ENCODE measurements around the gene LBH. TPM values are rescaled to one million over a fixed set of nuclear protein-coding genes. Genes with fewer than 3 reads are reported as not detected.

Gene LBH
- total and polyA plus RNA-seq, 8 donors: 6.6 to 39.8 (median 17.0) TPM

DNA sequence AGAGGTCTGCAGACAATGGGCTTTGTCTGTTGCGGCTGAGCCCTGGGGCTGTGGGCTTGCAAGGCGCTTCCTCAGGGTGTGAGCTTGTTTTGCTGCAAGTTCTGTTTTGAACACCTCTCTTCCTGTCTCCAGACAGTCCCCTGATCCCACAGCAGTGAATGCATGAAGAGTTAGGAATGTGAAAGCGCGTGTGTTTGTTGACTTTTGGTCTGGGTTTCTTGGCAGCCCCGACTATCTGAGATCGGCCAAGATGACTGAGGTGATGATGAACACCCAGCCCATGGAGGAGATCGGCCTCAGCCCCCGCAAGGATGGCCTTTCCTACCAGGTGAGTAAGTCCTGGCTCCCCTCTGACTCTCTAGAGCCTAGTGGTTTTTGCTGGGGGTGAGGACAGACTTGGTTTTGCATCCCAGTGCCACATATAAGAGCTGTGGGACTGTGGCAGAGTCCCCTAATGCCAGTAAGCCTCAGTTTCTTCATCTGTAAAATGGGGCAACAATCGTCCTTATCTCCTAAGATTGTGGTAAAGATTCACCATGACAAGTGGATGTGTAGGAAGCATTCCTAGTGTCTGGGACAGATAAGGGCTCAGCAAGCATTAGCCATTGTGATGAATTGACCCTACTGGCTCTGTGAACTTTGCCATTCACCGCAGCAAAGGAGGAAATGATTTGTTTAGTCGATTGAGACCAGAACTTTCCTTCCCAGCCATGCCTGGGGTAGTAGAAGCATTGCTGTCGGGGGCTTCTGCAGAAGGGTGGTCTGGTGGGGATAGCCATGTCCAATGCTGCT, 3.0 kb downstream of the LBH start:
- no peaks in the 10 kb centered on the region for H3K9me3 ChIP-seq
- TF ChIP-seq, protein P1, sequence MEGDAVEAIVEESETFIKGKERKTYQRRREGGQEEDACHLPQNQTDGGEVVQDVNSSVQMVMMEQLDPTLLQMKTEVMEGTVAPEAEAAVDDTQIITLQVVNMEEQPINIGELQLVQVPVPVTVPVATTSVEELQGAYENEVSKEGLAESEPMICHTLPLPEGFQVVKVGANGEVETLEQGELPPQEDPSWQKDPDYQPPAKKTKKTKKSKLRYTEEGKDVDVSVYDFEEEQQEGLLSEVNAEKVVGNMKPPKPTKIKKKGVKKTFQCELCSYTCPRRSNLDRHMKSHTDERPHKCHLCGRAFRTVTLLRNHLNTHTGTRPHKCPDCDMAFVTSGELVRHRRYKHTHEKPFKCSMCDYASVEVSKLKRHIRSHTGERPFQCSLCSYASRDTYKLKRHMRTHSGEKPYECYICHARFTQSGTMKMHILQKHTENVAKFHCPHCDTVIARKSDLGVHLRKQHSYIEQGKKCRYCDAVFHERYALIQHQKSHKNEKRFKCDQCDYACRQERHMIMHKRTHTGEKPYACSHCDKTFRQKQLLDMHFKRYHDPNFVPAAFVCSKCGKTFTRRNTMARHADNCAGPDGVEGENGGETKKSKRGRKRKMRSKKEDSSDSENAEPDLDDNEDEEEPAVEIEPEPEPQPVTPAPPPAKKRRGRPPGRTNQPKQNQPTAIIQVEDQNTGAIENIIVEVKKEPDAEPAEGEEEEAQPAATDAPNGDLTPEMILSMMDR (IDR thresholded peaks at IDR 0.05): no peak
- peak in 1 of 3 donors; percentile 52 for TF ChIP-seq POLR2AphosphoS5 (IDR thresholded peaks at IDR 0.05)
- peaks cover 31 to 79% (median 53%) of the 10 kb centered on the region in 4 donors for H3K4me1 ChIP-seq
- peak overlapping the region; percentile 11 to 75 (median 72) for H3K4me3 ChIP-seq
- 27 to 47% (median 34%) methylated on average over 12 of the region's 12 CpGs for WGBS, 5 donors
- intact Hi-C loops (cut with DNase I; ENCODE audit: low total_unique reads): no loop called here
- peak; percentile 35 to 61 for DNase-seq
- H3K27me3 ChIP-seq: peaks cover 0 to 27% (median 0%) of the 10 kb centered on the region in 3 donors
- peaks cover 0 to 17% (median 9%) of the 10 kb centered on the region in 4 donors for H3K36me3 ChIP-seq
- H3K27ac ChIP-seq: peak overlapping the region in 4 of 5 donors; percentile 29 to 93 (median 60)

DNA sequence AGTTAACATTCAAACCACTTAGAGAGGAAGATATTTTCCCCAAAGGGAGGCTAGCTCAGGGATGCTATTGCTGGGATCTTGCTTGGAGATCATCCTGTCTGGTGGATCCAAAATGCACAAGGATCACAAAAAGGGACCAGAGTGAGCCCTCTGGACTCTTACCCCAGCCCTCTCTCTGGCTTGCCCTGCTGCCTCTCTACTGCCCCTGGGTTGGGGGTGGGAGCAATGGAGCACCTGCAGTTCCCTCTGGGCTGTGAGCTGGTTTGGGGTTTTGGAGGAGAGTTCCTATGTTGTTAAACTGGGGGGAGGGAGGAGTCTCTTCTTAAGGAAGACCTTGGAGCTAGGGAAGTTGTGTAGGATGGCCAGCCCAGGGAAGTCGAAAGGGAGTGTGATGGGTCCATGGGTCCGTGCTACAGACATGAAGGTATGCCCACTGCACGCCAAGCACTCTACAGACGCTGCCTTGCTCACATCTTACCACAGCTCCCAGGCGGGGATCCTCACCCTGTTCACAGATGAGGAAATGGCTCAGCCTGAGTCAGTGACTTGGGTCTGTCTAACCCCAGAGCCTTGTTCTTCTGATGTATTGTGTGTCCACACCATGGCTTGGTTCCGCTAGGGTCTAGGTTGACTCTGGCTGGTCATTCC, 3.8 kb downstream of the LBH start:
- DNase-seq: peak in 1 of 2 donors; percentile 24
- 73 to 93% (median 89%) methylated on average over 6 of the region's 6 CpGs for whole genome bisulfite sequencing, 5 donors
- peak overlapping the region in 2 of 4 donors; percentile 70 to 75 for H3K4me3 ChIP-seq
- H3K4me1 ChIP-seq: peaks cover 32 to 86% (median 60%) of the 10 kb centered on the region in 4 donors
- peaks cover 0 to 21% (median 10%) of the 10 kb centered on the region in 4 donors for H3K36me3 ChIP-seq
- peaks cover 0 to 27% (median 0%) of the 10 kb centered on the region in 3 donors for H3K27me3 ChIP-seq
- H3K9me3 ChIP-seq: no peaks in the 10 kb centered on the region
- peak overlapping the region in 4 of 5 donors; percentile 7 to 93 (median 32) for H3K27ac ChIP-seq
- TF ChIP-seq POLR2A (IDR thresholded peaks at IDR 0.05) (no peak), POLR2AphosphoS5 (IDR thresholded peaks at IDR 0.05) (no peak), EP300 (IDR thresholded peaks at IDR 0.05) (no peak)
- TF ChIP-seq, protein P1 (IDR thresholded peaks at IDR 0.05): no peak
- intact Hi-C loops (cut with DNase I; ENCODE audit: low total_unique reads): no loop called here

DNA sequence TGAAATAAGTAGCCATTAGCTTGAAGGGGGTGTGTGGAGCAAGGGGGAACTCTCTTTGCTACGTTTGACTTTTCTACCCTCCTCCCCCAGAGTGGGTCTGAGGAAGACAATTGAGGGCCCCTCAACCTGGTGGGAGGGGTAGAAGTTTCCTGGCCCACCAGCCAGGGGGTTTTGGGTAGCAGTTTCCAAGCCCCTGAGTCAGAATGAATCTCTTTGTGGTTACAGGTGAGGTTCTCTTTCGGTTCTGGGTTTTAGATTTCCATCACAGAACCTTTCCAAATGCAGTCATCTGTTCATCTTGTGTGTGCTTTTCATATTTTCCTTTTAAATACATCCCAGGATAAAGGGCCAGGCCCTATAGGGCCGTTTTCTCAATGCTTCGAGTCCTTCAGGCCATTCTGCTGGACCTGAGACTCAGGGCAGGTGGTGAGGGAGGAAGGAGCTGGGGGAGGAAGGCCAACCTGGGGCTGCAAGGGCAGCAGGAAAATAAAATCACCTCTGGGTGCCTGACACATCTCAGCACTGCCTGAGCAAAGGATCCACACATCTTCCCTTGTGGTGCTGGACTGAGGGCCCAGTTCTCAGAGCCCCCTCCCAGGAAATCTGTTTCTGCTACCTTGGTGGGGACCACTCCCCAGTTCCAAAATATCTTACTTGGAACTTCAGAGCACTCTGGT, 4.7 kb downstream of the LBH start:
- Histone ChIP-seq H3K27ac (peak overlapping the region in 3 of 5 donors; percentile 41 to 93 (median 57)), H3K4me3 (no peak overlapping the region), H3K9me3 (no peaks in the 10 kb centered on the region), H3K4me1 (peaks cover 24 to 82% (median 56%) of the 10 kb centered on the region in 4 donors), H3K27me3 (peaks cover 0 to 18% (median 0%) of the 10 kb centered on the region in 3 donors), H3K36me3 (peaks cover 0 to 28% (median 10%) of the 10 kb centered on the region in 4 donors)
- peak in 1 of 2 donors; percentile 3 for DNase-seq
- 78 to 86% (median 84%) methylated on average over 4 of the region's 4 CpGs for WGBS, 5 donors
- TF ChIP-seq POLR2A (IDR thresholded peaks at IDR 0.05): no peak
- intact Hi-C loops (cut with DNase I; ENCODE audit: low total_unique reads): no loop called here

DNA sequence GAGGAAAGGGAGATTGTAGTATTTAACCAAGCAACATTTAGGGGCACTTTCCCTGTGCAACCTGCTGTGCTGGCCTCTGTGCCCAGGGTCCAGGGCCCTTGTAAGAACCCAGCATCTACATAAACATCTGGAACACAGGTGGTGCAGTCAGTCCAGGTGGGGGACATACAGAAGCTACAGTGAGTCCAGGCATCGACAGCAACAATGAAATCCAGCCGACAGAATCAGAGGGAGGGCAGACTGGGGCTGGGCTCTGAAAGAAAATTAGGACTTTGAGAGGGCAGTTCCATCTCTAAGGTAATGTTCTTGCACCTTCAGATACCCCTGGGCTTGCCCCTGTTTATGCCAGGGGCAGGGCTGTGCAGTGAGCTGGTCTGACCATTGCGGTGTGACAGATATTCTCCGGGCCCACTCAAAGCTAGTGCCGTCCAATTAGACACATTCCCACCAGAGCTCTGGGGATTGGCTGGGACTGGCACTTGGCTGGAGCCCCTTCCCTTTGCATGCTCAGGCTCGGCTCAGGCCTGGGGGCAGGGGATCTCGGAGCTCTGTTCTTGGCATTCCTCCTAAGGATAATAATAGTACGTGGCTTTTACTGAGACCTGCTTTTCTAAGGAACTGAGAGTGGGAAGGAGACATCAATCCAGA, 5.4 kb downstream of the LBH start:
- no peak for TF ChIP-seq POLR2A (IDR thresholded peaks at IDR 0.05)
- no peak overlapping the region for H3K4me3 ChIP-seq
- peak in 1 of 2 donors; percentile 20 for DNase-seq
- H3K4me1 ChIP-seq: peaks cover 23 to 79% (median 55%) of the 10 kb centered on the region in 4 donors
- no peaks in the 10 kb centered on the region for H3K9me3 ChIP-seq
- 72 to 87% (median 83%) methylated on average over 8 of the region's 8 CpGs for WGBS, 5 donors
- H3K36me3 ChIP-seq: peaks cover 0 to 28% (median 10%) of the 10 kb centered on the region in 4 donors
- intact Hi-C loops (cut with DNase I; ENCODE audit: low total_unique reads): no loop called here
- H3K27me3 ChIP-seq: peaks cover 0 to 11% (median 0%) of the 10 kb centered on the region in 3 donors
- peak overlapping the region in 4 of 5 donors; percentile 41 to 93 (median 62) for H3K27ac ChIP-seq
